ENCODE results near the gene NRP2.

NRP2 gene

GRCh38 chr2:205781244-205781931, 99.1 kb downstream of the NRP2 start:
- DNase-seq, result no peak

- DNase-seq, result no peak
Observed at GRCh38 chr2:205782941-205783340, 100.6 kb downstream of the NRP2 start.

GRCh38 chr2:205783872-205784499, 101.7 kb downstream of the NRP2 start:
- DNase-seq, result no peak

- peak in 1 of 2 experiments; percentile 6 for DNase-seq
Observed at GRCh38 chr2:205785507-205786260, 103.4 kb downstream of the NRP2 start.

- DNase-seq, result no peak
Observed at GRCh38 chr2:205786976-205787375, 104.7 kb downstream of the NRP2 start.

GRCh38 chr2:205787761-205788160, 105.5 kb downstream of the NRP2 start:
- DNase-seq, result no peak

GRCh38 chr2:205789906-205790305, 107.6 kb downstream of the NRP2 start:
- DNase-seq, result no peak

- DNase-seq, result no peak
Observed at GRCh38 chr2:205792908-205793307, 110.6 kb downstream of the NRP2 start.

- DNase-seq, result no peak
Observed at GRCh38 chr2:205796805-205797313, 114.6 kb downstream of the NRP2 start.

GRCh38 chr2:205797866-205798265, 115.6 kb downstream of the NRP2 start:
- DNase-seq, result no peak

- DNase-seq, result no peak
Observed at GRCh38 chr2:205800224-205800623, 117.9 kb downstream of the NRP2 start.

- DNase-seq, result peak; percentile 34 to 35
Observed at GRCh38 chr2:205800773-205801172, 118.5 kb downstream of the NRP2 start.

GRCh38 chr2:205802065-205802464, 119.8 kb downstream of the NRP2 start:
- DNase-seq, result peak in 1 of 2 experiments; percentile 27

GRCh38 chr2:205802941-205803340, 120.6 kb downstream of the NRP2 start:
- DNase-seq, result no peak

GRCh38 chr2:205803500-205803899, 121.2 kb downstream of the NRP2 start:
- no peak for DNase-seq

- no peak for DNase-seq
Observed at GRCh38 chr2:205805136-205805535, 122.8 kb downstream of the NRP2 start.

- no peak for DNase-seq
Observed at GRCh38 chr2:205806143-205806905, 124.0 kb downstream of the NRP2 start.

GRCh38 chr2:205807229-205807628, 124.9 kb downstream of the NRP2 start:
- DNase-seq, result no peak

- no peak for DNase-seq
Observed at GRCh38 chr2:205807758-205808157, 125.5 kb downstream of the NRP2 start.

GRCh38 chr2:205808486-205809121, 126.3 kb downstream of the NRP2 start:
- peak; percentile 68 to 79 for DNase-seq

GRCh38 chr2:205811387-205811786, 129.1 kb downstream of the NRP2 start:
- no peak for DNase-seq

GRCh38 chr2:205814039-205814364, 131.7 kb downstream of the NRP2 start:
- no peak for DNase-seq

- DNase-seq, result no peak
Observed at GRCh38 chr2:205815673-205816072, 133.4 kb downstream of the NRP2 start.

Measured in NCI-H446 (cell line).